Esophagus (tissue), 2 donors: ENCODE results near the gene SMIM15. TPM values are rescaled to one million over a fixed set of nuclear protein-coding genes. Genes with fewer than 3 reads are reported as not detected.
"Not testable (repeated sequence)": the region's sequence is repeated elsewhere in the genome, so short reads cannot be mapped to it uniquely, and the experiment has no call there.

Experiments
- H3K27ac ChIP-seq, 2 donors: one replicate each; pipeline ENCODE4 v1.5.1; 2013; ENCODE audit warnings: low read depth in 2 of 2, mild to moderate bottlenecking in 2 of 2, inconsistent platforms in 1 of 2, low read length in 1 of 2, moderate library complexity in 1 of 2
- H3K27me3 ChIP-seq, 2 donors: one replicate each; pipeline ENCODE4 v1.6.1; 2013; ENCODE audit warnings: low read length in 2 of 2, control low read depth in 1 of 2, mild to moderate bottlenecking in 1 of 2; ENCODE audit not compliant: insufficient read depth in 2 of 2, control insufficient read depth in 1 of 2
- H3K36me3 ChIP-seq, 2 donors: one replicate each; pipeline ENCODE4 v1.6.1; 2013; ENCODE audit warnings: low read length in 1 of 2; ENCODE audit not compliant: control insufficient read depth in 2 of 2, insufficient read depth in 2 of 2
- H3K4me1 ChIP-seq, 2 donors: one replicate each; pipeline ENCODE4 v1.6.1; 2013; ENCODE audit warnings: low read length in 1 of 2; ENCODE audit not compliant: control insufficient read depth in 2 of 2, insufficient read depth in 2 of 2
- H3K4me3 ChIP-seq, 2 donors: one replicate each; pipeline ENCODE4 v1.5.1; 2013; ENCODE audit warnings: low read length in 2 of 2, mild to moderate bottlenecking in 2 of 2, low read depth in 1 of 2, moderate library complexity in 1 of 2
- H3K9me3 ChIP-seq, 2 donors: one replicate each; pipeline ENCODE4 v1.6.1; 2013; ENCODE audit warnings: mild to moderate bottlenecking in 2 of 2, low read depth in 1 of 2, low read length in 1 of 2, moderate library complexity in 1 of 2; ENCODE audit not compliant: control insufficient read depth in 2 of 2, insufficient read depth in 1 of 2
- WGBS, 2 donors: extraction: QIAGEN DNeasy Blood & Tissue Kit; methylation state at CpG; one replicate each; pipeline ENCODE4 v1.1.7; 2013; 5-methylcytosine and 5-hydroxymethylcytosine counted together
- polyA plus RNA-seq, 2 donors: library from polyadenylated mRNA; stranded (reverse); fragments of 200-250 nt; gene quantifications; one replicate each; pipeline ENCODE4 v1.2.3, GENCODE V29; 2013
- donor health status: healthy with polysubstance abuse.
- donor health status: Bipolar disorder and iron deficiency.

The SMIM15 gene
- 10 to 100 TPM; 36.1 to 37.2 TPM for polyA plus RNA-seq

- peak within 1 kb of the TSS; percentile 91 to 95 for H3K27ac ChIP-seq
- peaks cover 0 to 5% of the 10 kb centered on the region in 2 donors for H3K4me1 ChIP-seq
Measured at GRCh38 chr5:61162010-61162831, at the start of gene SMIM15. Gene SMIM15, minus strand, starts transcription at chr5:61162468. Its CDS starts 2,297 bp downstream, at chr5:61160171.

GRCh38 chr5:61207884-61208283, 45.6 kb upstream of the SMIM15 start:
- Histone ChIP-seq H3K27ac (no peak overlapping the region), H3K9me3 (peaks cover 0 to 3% of the 10 kb centered on the region in 2 donors), H3K4me3 (no peak overlapping the region), H3K4me1 (no peaks in the 10 kb centered on the region), H3K27me3 (no peaks in the 10 kb centered on the region), H3K36me3 (no peaks in the 10 kb centered on the region)

More at GRCh38 chr5:61162010-61162831, at the start of gene SMIM15:
- Histone ChIP-seq H3K27me3 (no peaks in the 10 kb centered on the region), H3K9me3 (no peaks in the 10 kb centered on the region), H3K4me3 (peak within 1 kb of the TSS; percentile 78 to 95), H3K36me3 (peaks cover 0 to 3% of the 10 kb centered on the region in 2 donors)
- 1% methylated on average over 72 to 73 of the region's 73 CpGs for WGBS, 2 donors

- WGBS, 2 donors = 91 to 94% methylated on average over 5 of the region's 5 CpGs
- Histone ChIP-seq H3K36me3 (no peaks in the 10 kb centered on the region), H3K27me3 (no peaks in the 10 kb centered on the region), H3K9me3 (peaks cover 0 to 3% of the 10 kb centered on the region in 2 donors), H3K27ac (no peak overlapping the region), H3K4me3 (no peak overlapping the region), H3K4me1 (no peaks in the 10 kb centered on the region)
Measured at GRCh38 chr5:61205013-61205412, 42.7 kb upstream of the SMIM15 start.

- 79 to 83% methylated on average over 2 of the region's 2 CpGs for WGBS, 2 donors
- Histone ChIP-seq H3K36me3 (no peaks in the 10 kb centered on the region), H3K27ac (no peak overlapping the region), H3K4me3 (no peak overlapping the region), H3K27me3 (no peaks in the 10 kb centered on the region), H3K4me1 (no peaks in the 10 kb centered on the region), H3K9me3 (peaks cover 0 to 3% of the 10 kb centered on the region in 2 donors)
Measured at GRCh38 chr5:61202213-61202612, 39.9 kb upstream of the SMIM15 start.

- H3K9me3 ChIP-seq = peaks cover 0 to 3% of the 10 kb centered on the region in 2 donors
- H3K4me3 ChIP-seq = no peak overlapping the region
- 88 to 93% methylated on average over 8 of the region's 8 CpGs for WGBS, 2 donors
- no peaks in the 10 kb centered on the region for H3K36me3 ChIP-seq
- H3K4me1 ChIP-seq = no peaks in the 10 kb centered on the region
- H3K27ac ChIP-seq = no peak overlapping the region
- no peaks in the 10 kb centered on the region for H3K27me3 ChIP-seq
Measured at GRCh38 chr5:61200582-61201155, 38.4 kb upstream of the SMIM15 start.

- no peaks in the 10 kb centered on the region for H3K4me1 ChIP-seq
- no peaks in the 10 kb centered on the region for H3K27me3 ChIP-seq
- H3K4me3 ChIP-seq = no peak overlapping the region
- no peaks in the 10 kb centered on the region for H3K36me3 ChIP-seq
- no peaks in the 10 kb centered on the region for H3K9me3 ChIP-seq
- 97 to 100% methylated on average over 2 of the region's 2 CpGs for WGBS, 2 donors
- no peak overlapping the region for H3K27ac ChIP-seq
Measured at GRCh38 chr5:61198606-61199005, 36.3 kb upstream of the SMIM15 start.

- not testable (repeated sequence) for H3K9me3 ChIP-seq, H3K27ac ChIP-seq, H3K36me3 ChIP-seq, H3K4me1 ChIP-seq, H3K27me3 ChIP-seq, H3K4me3 ChIP-seq
- 88 to 89% methylated on average over 2 of the region's 2 CpGs for WGBS, 2 donors
Measured at GRCh38 chr5:61187826-61188225, 25.6 kb upstream of the SMIM15 start.

- not testable (repeated sequence) for H3K4me1 ChIP-seq, H3K9me3 ChIP-seq, H3K36me3 ChIP-seq, H3K4me3 ChIP-seq, H3K27me3 ChIP-seq, H3K27ac ChIP-seq
Measured at GRCh38 chr5:61187352-61187751, 25.1 kb upstream of the SMIM15 start.

GRCh38 chr5:61186634-61187033, 24.4 kb upstream of the SMIM15 start:
- Histone ChIP-seq H3K36me3 (no peaks in the 10 kb centered on the region), H3K4me1 (no peaks in the 10 kb centered on the region), H3K4me3 (no peak overlapping the region), H3K27ac (no peak overlapping the region), H3K27me3 (no peaks in the 10 kb centered on the region), H3K9me3 (no peaks in the 10 kb centered on the region)
- WGBS, 2 donors = 79 to 81% methylated on average over 2 of the region's 2 CpGs

- H3K27ac ChIP-seq = no peak overlapping the region
- no peaks in the 10 kb centered on the region for H3K36me3 ChIP-seq
- 84 to 90% methylated on average over 2 of the region's 2 CpGs for WGBS, 2 donors
- H3K27me3 ChIP-seq = no peaks in the 10 kb centered on the region
- no peaks in the 10 kb centered on the region for H3K9me3 ChIP-seq
- H3K4me1 ChIP-seq = no peaks in the 10 kb centered on the region
- H3K4me3 ChIP-seq = no peak overlapping the region
Measured at GRCh38 chr5:61184708-61185107, 22.4 kb upstream of the SMIM15 start.
